EH (cell line): ENCODE data around the gene STOML3.
"Not testable (repeated sequence)": the region's sequence is repeated elsewhere in the genome, so short reads cannot be mapped to it uniquely, and the experiment has no call there.

Experiments
- DNase-seq: peaks from one replicate; pipeline ENCODE4 v3.0.0-alpha.2; 2015; ENCODE audit warnings: low read depth

The STOML3 gene

GRCh38 chr13:38990693-38991092 is at the start of gene STOML3:
STOML3 (minus strand) TSS chr13:38990831; CDS start chr13:38990721, 110 bp downstream.
- no peak for DNase-seq

- no peak for DNase-seq
Observed at GRCh38 chr13:39040206-39040605, 49.6 kb upstream of the STOML3 start.

- no peak for DNase-seq
Observed at GRCh38 chr13:39039041-39039440, 48.4 kb upstream of the STOML3 start.

- DNase-seq = peak; percentile 47
Observed at GRCh38 chr13:39038569-39039030, 48.0 kb upstream of the STOML3 start.

GRCh38 chr13:39037880-39038568 is 47.4 kb upstream of the STOML3 start, which contains the start of the genes NHLRC3 and PROSER1:
NHLRC3 (plus strand) TSS chr13:39038456; CDS start chr13:39038640, 184 bp downstream.
PROSER1 (minus strand) TSS chr13:39038089; CDS start chr13:39037242, 847 bp downstream.
- DNase-seq = peak; percentile 97

- DNase-seq = peak; percentile 14
Observed at GRCh38 chr13:39037410-39037879, 46.8 kb upstream of the STOML3 start.

- peak; percentile 13 for DNase-seq
Observed at GRCh38 chr13:39036212-39036611, 45.6 kb upstream of the STOML3 start.

GRCh38 chr13:39035799-39036198 is 45.2 kb upstream of the STOML3 start:
- DNase-seq = no peak

- DNase-seq = no peak
Observed at GRCh38 chr13:39035204-39035603, 44.6 kb upstream of the STOML3 start.

- DNase-seq = no peak
Observed at GRCh38 chr13:39034085-39034484, 43.5 kb upstream of the STOML3 start.

- no peak for DNase-seq
Observed at GRCh38 chr13:39032150-39032549, 41.5 kb upstream of the STOML3 start.

- DNase-seq = no peak
Observed at GRCh38 chr13:39025433-39025839, 34.8 kb upstream of the STOML3 start.

- DNase-seq = peak; percentile 12
Observed at GRCh38 chr13:39023761-39024160, 33.1 kb upstream of the STOML3 start.

- peak; percentile 48 for DNase-seq
Observed at GRCh38 chr13:39023316-39023715, 32.7 kb upstream of the STOML3 start.

- DNase-seq = no peak
Observed at GRCh38 chr13:39020853-39021462, 30.3 kb upstream of the STOML3 start.

- DNase-seq = no peak
Observed at GRCh38 chr13:39016787-39017186, 26.2 kb upstream of the STOML3 start.

- DNase-seq = no peak
Observed at GRCh38 chr13:39016087-39016486, 25.5 kb upstream of the STOML3 start.

GRCh38 chr13:39013462-39013861 is 22.8 kb upstream of the STOML3 start:
- DNase-seq = no peak

GRCh38 chr13:39012608-39013007 is 22.0 kb upstream of the STOML3 start:
- DNase-seq = no peak

- not testable (repeated sequence) for DNase-seq
Observed at GRCh38 chr13:39006371-39007111, 15.9 kb upstream of the STOML3 start.

- no peak for DNase-seq
Observed at GRCh38 chr13:38998739-38999138, 8.1 kb upstream of the STOML3 start.

GRCh38 chr13:38993381-38993780 is 2.8 kb upstream of the STOML3 start:
- DNase-seq = no peak

- no peak for DNase-seq
Observed at GRCh38 chr13:38981096-38981495, 9.5 kb downstream of the STOML3 start.
